ENCODE data around the gene RABAC1. TPM values are rescaled to one million over a fixed set of nuclear protein-coding genes. Genes with fewer than 3 reads are reported as not detected.

The RABAC1 gene
- total RNA-seq, 1 experiment from 2014 or later = 94.0 TPM

DNA sequence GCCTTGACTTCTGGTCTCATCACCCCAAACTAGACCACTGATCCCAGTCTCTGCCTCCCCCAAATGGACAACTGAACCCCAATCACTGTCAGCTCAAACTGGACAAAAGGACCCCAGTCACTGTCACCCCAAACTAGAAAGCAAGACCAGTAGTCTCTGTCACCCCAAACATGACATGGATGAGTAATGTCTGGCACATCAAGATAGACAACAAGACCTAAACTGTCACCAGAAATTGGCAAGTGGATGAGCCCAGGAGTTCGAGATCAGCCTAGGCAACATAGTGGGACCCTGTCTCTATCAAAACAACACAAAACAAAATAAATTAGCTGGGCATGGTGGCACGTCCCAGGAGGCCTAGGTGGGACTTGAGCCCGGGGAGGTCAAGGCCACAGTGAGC lies 12.0 kb downstream of the RABAC1 start:
- peaks cover 45% of the 10 kb centered on the region for H3K27me3 Mint-ChIP-seq (ENCODE audit: low read depth)
- H2BK20ac ChIP-seq (ENCODE audit: low read depth, low read length, poor library complexity, severe bottlenecking) = no peak overlapping the region
- no peaks in the 10 kb centered on the region for H3K9me3 ChIP-seq (ENCODE audit: control insufficient read depth, low read depth, low read length)
- H2BK12ac ChIP-seq (ENCODE audit: insufficient read length, low read depth, low read length) = no peak overlapping the region
- no peaks in the 10 kb centered on the region for H3K9me3 Mint-ChIP-seq
- H3K18ac ChIP-seq (ENCODE audit: insufficient read length, low read depth, low read length) = no peak overlapping the region
- no peaks in the 10 kb centered on the region for H3K4me1 ChIP-seq (ENCODE audit: insufficient read depth, low read length)
- H4K91ac ChIP-seq (ENCODE audit: insufficient read length, low read depth, low read length) = no peak overlapping the region
- DNase-seq = no peak
- H3K23me2 ChIP-seq (ENCODE audit: insufficient read length, low read depth, low read length, poor library complexity, severe bottlenecking) = peaks cover 4% of the 10 kb centered on the region
- H3K36me3 Mint-ChIP-seq (ENCODE audit: insufficient read depth in 1 of 3, low read depth in 3 of 3) = no peaks in the 10 kb centered on the region
- no peak overlapping the region for H2BK5ac ChIP-seq (ENCODE audit: insufficient read length, low read length)
- H3K27ac ChIP-seq (ENCODE audit: insufficient read length, low read depth, low read length) = no peak overlapping the region
- no peak overlapping the region for H2AFZ ChIP-seq (ENCODE audit: low read length)
- no peaks in the 10 kb centered on the region for H3K79me1 ChIP-seq (ENCODE audit: insufficient read depth, low read depth, low read length, poor library complexity, severe bottlenecking)
- H3T11ph ChIP-seq (ENCODE audit: low read length) = no peak overlapping the region
- no peak overlapping the region for H3K4me3 Mint-ChIP-seq
- WGBS (ENCODE audit: extremely low coverage, insufficient read length, low lambda C conversion rate) = no CpG with 5 or more reads among the region's 3 CpGs
- no peak overlapping the region for H4K5ac ChIP-seq (ENCODE audit: insufficient read length, low read depth, low read length)
- no peaks in the 10 kb centered on the region for H4K20me1 ChIP-seq (ENCODE audit: control insufficient read depth, insufficient read depth, insufficient read length)
- H3K27me3 ChIP-seq (ENCODE audit: insufficient read depth, low read length) = no peaks in the 10 kb centered on the region
- no peak overlapping the region for H4K8ac ChIP-seq (replicated peaks; ENCODE audit: insufficient read length, low read depth, low read length)
- H3K4me1 Mint-ChIP-seq = peaks cover 2 to 7% of the 10 kb centered on the region in 2 experiments; a peak in 3 of 4 replicates
- H2BK15ac ChIP-seq (ENCODE audit: low read depth, low read length) = no peak overlapping the region
- no peaks in the 10 kb centered on the region for H3K79me2 ChIP-seq (ENCODE audit: insufficient read depth, low read length)
- no peak overlapping the region for H3K9ac ChIP-seq (ENCODE audit: extremely low read depth, insufficient read length, low read length)
- no peak overlapping the region for H3K27ac Mint-ChIP-seq
- no peak overlapping the region for H3K14ac ChIP-seq (ENCODE audit: insufficient read depth, low read length)
- no peak overlapping the region for H2BK120ac ChIP-seq (ENCODE audit: low read depth, low read length, poor library complexity, severe bottlenecking)
- no peak overlapping the region for H3K4ac ChIP-seq (ENCODE audit: low read depth, low read length)
- no peak overlapping the region for H3K23ac ChIP-seq (ENCODE audit: insufficient read length, low read depth, low read length)
- TF ChIP-seq, protein P1, sequence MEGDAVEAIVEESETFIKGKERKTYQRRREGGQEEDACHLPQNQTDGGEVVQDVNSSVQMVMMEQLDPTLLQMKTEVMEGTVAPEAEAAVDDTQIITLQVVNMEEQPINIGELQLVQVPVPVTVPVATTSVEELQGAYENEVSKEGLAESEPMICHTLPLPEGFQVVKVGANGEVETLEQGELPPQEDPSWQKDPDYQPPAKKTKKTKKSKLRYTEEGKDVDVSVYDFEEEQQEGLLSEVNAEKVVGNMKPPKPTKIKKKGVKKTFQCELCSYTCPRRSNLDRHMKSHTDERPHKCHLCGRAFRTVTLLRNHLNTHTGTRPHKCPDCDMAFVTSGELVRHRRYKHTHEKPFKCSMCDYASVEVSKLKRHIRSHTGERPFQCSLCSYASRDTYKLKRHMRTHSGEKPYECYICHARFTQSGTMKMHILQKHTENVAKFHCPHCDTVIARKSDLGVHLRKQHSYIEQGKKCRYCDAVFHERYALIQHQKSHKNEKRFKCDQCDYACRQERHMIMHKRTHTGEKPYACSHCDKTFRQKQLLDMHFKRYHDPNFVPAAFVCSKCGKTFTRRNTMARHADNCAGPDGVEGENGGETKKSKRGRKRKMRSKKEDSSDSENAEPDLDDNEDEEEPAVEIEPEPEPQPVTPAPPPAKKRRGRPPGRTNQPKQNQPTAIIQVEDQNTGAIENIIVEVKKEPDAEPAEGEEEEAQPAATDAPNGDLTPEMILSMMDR (conservative IDR thresholded peaks at IDR 0.05) = no peak
- no peak overlapping the region for H3K56ac ChIP-seq (ENCODE audit: insufficient read length, low read depth, low read length)
- H2AK5ac ChIP-seq (ENCODE audit: insufficient read length, low read length) = no peak overlapping the region
- H3K4me2 ChIP-seq (ENCODE audit: insufficient read depth, insufficient read length, low read length) = no peak overlapping the region
